Measurements from ENCODE around the gene TCF4. TPM values are rescaled to one million over a fixed set of nuclear protein-coding genes. Genes with fewer than 3 reads are reported as not detected.

TCF4 gene
- total RNA-seq, 2 donors from 2014 or later: 31.6 to 34.0 TPM

DNA sequence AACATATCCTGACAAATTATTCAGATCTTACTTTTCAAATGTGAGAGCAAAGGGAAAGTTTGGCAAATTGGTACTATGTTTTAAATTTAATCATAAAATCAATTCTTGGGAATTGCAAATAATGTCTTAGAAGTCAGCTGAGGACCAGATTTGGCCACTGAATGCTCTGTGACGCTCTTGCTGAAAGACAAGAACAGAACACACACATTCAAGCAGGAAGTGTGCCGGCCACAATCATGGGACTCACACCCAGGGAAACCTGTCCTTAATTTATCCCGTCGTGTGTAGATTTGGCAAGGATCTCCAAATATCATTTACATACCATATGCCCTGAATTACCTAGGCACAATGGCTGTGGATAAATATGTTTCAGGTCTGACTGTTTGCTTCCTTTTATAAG is 253.1 kb downstream of the TCF4 start:
- intact Hi-C loops (cut with DNase I): no loop called here
- 45 to 55% methylated on average over 4 of the region's 4 CpGs for WGBS, 2 donors
- H3K27ac ChIP-seq: no peak overlapping the region
- ATAC-seq (no peak), DNase-seq (peak in 1 of 4 donors; percentile 42)
- H3K4me3 ChIP-seq: no peak overlapping the region
- no peaks in the 10 kb centered on the region for H3K4me1 ChIP-seq
- H3K27me3 ChIP-seq: no peaks in the 10 kb centered on the region
- no peaks in the 10 kb centered on the region for H3K9me3 ChIP-seq
- TF ChIP-seq, protein P1, sequence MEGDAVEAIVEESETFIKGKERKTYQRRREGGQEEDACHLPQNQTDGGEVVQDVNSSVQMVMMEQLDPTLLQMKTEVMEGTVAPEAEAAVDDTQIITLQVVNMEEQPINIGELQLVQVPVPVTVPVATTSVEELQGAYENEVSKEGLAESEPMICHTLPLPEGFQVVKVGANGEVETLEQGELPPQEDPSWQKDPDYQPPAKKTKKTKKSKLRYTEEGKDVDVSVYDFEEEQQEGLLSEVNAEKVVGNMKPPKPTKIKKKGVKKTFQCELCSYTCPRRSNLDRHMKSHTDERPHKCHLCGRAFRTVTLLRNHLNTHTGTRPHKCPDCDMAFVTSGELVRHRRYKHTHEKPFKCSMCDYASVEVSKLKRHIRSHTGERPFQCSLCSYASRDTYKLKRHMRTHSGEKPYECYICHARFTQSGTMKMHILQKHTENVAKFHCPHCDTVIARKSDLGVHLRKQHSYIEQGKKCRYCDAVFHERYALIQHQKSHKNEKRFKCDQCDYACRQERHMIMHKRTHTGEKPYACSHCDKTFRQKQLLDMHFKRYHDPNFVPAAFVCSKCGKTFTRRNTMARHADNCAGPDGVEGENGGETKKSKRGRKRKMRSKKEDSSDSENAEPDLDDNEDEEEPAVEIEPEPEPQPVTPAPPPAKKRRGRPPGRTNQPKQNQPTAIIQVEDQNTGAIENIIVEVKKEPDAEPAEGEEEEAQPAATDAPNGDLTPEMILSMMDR (IDR thresholded peaks at IDR 0.05): no peak
- TF ChIP-seq POLR2A (IDR thresholded peaks at IDR 0.05): no peak
- no peaks in the 10 kb centered on the region for H3K36me3 ChIP-seq (replicated peaks in 1 of 2; ENCODE audit: insufficient read depth in 1 of 2, low read depth in 2 of 2)

DNA sequence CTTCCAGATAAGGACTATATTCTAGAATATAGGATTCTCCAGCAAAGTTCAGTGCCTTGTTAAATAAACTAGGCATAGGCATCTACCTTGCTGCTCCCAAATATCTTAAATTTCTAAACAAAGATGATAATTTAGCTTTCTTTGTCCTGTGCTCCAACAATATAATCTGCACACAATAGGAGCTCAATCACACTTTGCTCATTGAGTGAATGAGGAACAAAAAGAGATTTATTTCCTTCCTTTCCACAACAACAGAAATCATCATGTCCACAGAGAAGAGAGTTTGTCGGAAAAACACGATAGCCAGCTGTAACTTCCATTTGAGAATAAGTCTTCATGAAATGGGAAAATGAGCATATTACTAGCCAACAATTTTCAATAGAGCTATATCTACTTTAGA is 256.7 kb downstream of the TCF4 start:
- WGBS, 2 donors: 71 to 87% methylated on average over 2 of the region's 2 CpGs
- H3K27ac ChIP-seq: no peak overlapping the region
- no peak for ATAC-seq

DNA sequence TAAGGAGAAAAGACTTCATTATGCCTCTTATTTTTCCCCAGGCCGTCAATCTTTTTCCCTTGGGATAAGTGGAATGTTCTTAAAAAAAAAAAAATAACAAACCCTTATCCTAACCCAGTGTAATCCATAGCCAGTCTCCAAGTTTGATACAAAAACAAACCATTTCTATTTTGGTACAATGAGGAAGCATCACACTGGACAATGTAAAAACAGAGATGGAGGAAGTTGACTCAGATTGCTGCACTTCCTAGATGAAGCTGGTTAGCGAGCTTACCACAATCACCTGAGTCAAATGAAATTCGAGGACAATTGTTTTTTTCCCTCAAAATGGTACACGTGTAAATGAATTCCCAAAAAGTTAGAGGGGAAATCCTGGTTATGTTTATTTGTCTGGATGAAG is 259.7 kb downstream of the TCF4 start:
- no peaks in the 10 kb centered on the region for H3K36me3 ChIP-seq (replicated peaks in 1 of 2; ENCODE audit: insufficient read depth in 1 of 2, low read depth in 2 of 2)
- H3K4me3 ChIP-seq: no peak overlapping the region
- intact Hi-C loops (cut with DNase I): no loop called here
- ATAC-seq: peak; percentile 21
- H3K9me3 ChIP-seq: no peaks in the 10 kb centered on the region
- WGBS, 2 donors: 53 to 64% methylated on average over 4 of the region's 4 CpGs
- no peak for TF ChIP-seq POLR2A (IDR thresholded peaks at IDR 0.05)
- no peak for DNase-seq
- no peaks in the 10 kb centered on the region for H3K27me3 ChIP-seq
- peaks cover 7% of the 10 kb centered on the region for H3K4me1 ChIP-seq
- H3K27ac ChIP-seq: peak overlapping the region in 1 of 4 donors; percentile 26

More for the DNA sequence above, 256.7 kb downstream of the TCF4 start:
- Histone ChIP-seq H3K36me3 (replicated peaks in 1 of 2; ENCODE audit: insufficient read depth in 1 of 2, low read depth in 2 of 2) (no peaks in the 10 kb centered on the region), H3K4me1 (peaks cover 7% of the 10 kb centered on the region), H3K27me3 (no peaks in the 10 kb centered on the region), H3K9me3 (no peaks in the 10 kb centered on the region), H3K4me3 (no peak overlapping the region)
- DNase-seq: no peak
- TF ChIP-seq POLR2A (IDR thresholded peaks at IDR 0.05): no peak
- TF ChIP-seq, protein P1 (IDR thresholded peaks at IDR 0.05): no peak
- intact Hi-C loops (cut with DNase I): no loop called here

DNA sequence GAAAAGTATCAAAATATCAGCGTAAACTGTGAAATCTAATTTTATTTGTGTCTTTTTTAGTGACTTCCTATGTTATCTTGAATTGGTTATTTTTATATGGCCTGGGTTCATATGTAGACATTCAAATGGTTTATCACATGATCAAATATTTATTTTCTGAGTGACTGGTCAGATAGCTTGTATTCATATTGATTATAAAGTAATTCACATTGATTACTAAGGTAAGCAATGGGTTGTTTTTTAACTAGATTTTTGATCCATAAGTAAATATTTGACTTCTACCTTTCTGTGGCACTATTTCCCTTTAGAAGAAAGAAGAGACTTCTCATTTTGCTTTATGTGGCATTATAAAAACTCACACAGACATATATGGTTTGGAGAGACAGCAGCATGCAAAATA is 260.5 kb downstream of the TCF4 start:
- H3K9me3 ChIP-seq: no peaks in the 10 kb centered on the region
- no peaks in the 10 kb centered on the region for H3K36me3 ChIP-seq (replicated peaks in 1 of 2; ENCODE audit: insufficient read depth in 1 of 2, low read depth in 2 of 2)
- peaks cover 13% of the 10 kb centered on the region for H3K4me1 ChIP-seq
- 30 to 38% methylated on average over 1 of the region's 1 CpG for WGBS, 2 donors
- no peak for DNase-seq
- no peak for ATAC-seq
- no peaks in the 10 kb centered on the region for H3K27me3 ChIP-seq
- intact Hi-C loops (cut with DNase I): no loop called here
- H3K4me3 ChIP-seq: no peak overlapping the region
- no peak overlapping the region for H3K27ac ChIP-seq
- TF ChIP-seq, protein P1 (IDR thresholded peaks at IDR 0.05): no peak
- no peak for TF ChIP-seq POLR2A (IDR thresholded peaks at IDR 0.05)

DNA sequence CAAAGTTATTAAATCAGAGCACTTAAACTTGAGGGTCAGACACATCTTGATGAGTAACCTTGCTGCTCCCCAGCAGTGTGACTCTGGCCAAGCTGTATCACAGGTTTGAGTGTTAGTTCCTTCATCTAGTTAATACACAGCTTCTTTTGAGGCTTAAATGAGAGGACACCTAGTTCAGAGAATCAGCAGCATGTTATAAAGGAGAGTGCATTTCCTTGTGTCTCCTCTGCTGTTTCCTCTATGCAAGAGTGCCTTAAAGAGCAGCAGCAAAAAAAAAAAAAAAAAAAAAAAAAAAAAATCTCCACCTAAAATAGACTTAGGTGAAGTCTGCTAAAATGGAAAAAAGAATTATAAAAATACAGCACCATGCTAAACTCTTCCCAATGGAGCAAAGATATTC is 261.9 kb downstream of the TCF4 start:
- intact Hi-C loops (cut with DNase I): no loop called here
- Histone ChIP-seq H3K27me3 (no peaks in the 10 kb centered on the region), H3K27ac (no peak overlapping the region), H3K4me3 (no peak overlapping the region), H3K9me3 (no peaks in the 10 kb centered on the region), H3K36me3 (replicated peaks in 1 of 2; ENCODE audit: insufficient read depth in 1 of 2, low read depth in 2 of 2) (no peaks in the 10 kb centered on the region), H3K4me1 (peaks cover 15% of the 10 kb centered on the region)
- DNase-seq (no peak), ATAC-seq (no peak)
- TF ChIP-seq POLR2A (IDR thresholded peaks at IDR 0.05): no peak
- TF ChIP-seq, protein P1 (IDR thresholded peaks at IDR 0.05): no peak
